Thoracic aorta (tissue), 2 donors: ENCODE results near the gene HSPA2. TPM values are rescaled to one million over a fixed set of nuclear protein-coding genes. Genes with fewer than 3 reads are reported as not detected.

Experiments
- ATAC-seq: fragments of 150-250 bp; one replicate; pipeline ENCODE4 v1.8.0; 2017; ENCODE audit warnings: low read depth; ENCODE audit not compliant: insufficient number of reproducible peaks, low FRiP score
- DNase-seq: peaks from one replicate; pipeline ENCODE4 v3.0.0-alpha.2; 2020; ENCODE audit warnings: low spot score
- H3K27ac ChIP-seq, 2 donors: fragments of 200-600 bp; sonication (generic); 1 replicate in 1 of 2; 2 replicates in 1 of 2; pipeline ENCODE4 v1.5.1; 2016; ENCODE audit warnings: mild to moderate bottlenecking in 2 of 2, moderate library complexity in 2 of 2
- H3K27me3 ChIP-seq: fragments of 200-600 bp; sonication (generic); replicated peaks from 2 replicates; pipeline ENCODE4 v1.6.0; 2016; ENCODE audit warnings: mild to moderate bottlenecking; ENCODE audit not compliant: insufficient read depth
- H3K36me3 ChIP-seq: fragments of 200-600 bp; sonication (generic); one replicate; pipeline ENCODE4 v1.5.1; 2016
- H3K4me1 ChIP-seq, 2 donors: fragments of 200-600 bp; sonication (generic); 1 replicate in 1 of 2; 2 replicates in 1 of 2; pipeline versions ENCODE4 v1.5.1 to v1.6.0; 2016; ENCODE audit warnings: low read depth in 2 of 2, mild to moderate bottlenecking in 1 of 2; ENCODE audit not compliant: control insufficient read depth in 1 of 2
- H3K4me3 ChIP-seq: fragments of 200-600 bp; sonication (generic); 2 replicates; pipeline ENCODE4 v1.5.1; 2016; ENCODE audit warnings: mild to moderate bottlenecking
- H3K9me3 ChIP-seq: fragments of 200-600 bp; sonication (generic); 2 replicates; pipeline ENCODE4 v1.5.1; 2016
- CTCF ChIP-seq: fragments of 200-600 bp; sonication (generic); IDR thresholded peaks from one replicate; pipeline ENCODE4 v1.5.1; 2019; ENCODE audit warnings: antibody characterized with exemption
- total RNA-seq, 2 donors: library from RNA; depleted of rRNA; stranded (reverse); fragments of >200 nt; gene quantifications; one replicate each; pipeline versions ENCODE4 v1.1.0 to v1.2.3, GENCODE V29; 2016

The HSPA2 gene
- total RNA-seq, 2 donors from 2014 or later = 28.5 to 33.7 TPM

GRCh38 chr14:64500088-64500487 is 40.5 kb upstream of the HSPA2 start:
- H3K27ac ChIP-seq = no peak overlapping the region
- no peaks in the 10 kb centered on the region for H3K9me3 ChIP-seq
- TF ChIP-seq CTCF = no peak
- H3K4me1 ChIP-seq = peaks cover 24 to 32% of the 10 kb centered on the region in 2 donors
- H3K36me3 ChIP-seq = peaks cover 5% of the 10 kb centered on the region
- no peaks in the 10 kb centered on the region for H3K27me3 ChIP-seq
- DNase-seq = no peak
- no peak overlapping the region for H3K4me3 ChIP-seq
- ATAC-seq = no peak

- peak overlapping the region; percentile 100 for H3K27ac ChIP-seq
- H3K36me3 ChIP-seq = no peaks in the 10 kb centered on the region
- ATAC-seq (peak; percentile 27), DNase-seq (no peak)
- peaks cover 29 to 41% of the 10 kb centered on the region in 2 donors for H3K4me1 ChIP-seq
- no peaks in the 10 kb centered on the region for H3K27me3 ChIP-seq
- peak; percentile 13 for TF ChIP-seq CTCF
- peak overlapping the region; percentile 98 for H3K4me3 ChIP-seq
- no peaks in the 10 kb centered on the region for H3K9me3 ChIP-seq
These were observed 39.0 kb upstream of the HSPA2 start for GRCh38 chr14:64501411-64502171.

- H3K36me3 ChIP-seq = no peaks in the 10 kb centered on the region
- peak overlapping the region; percentile 98 for H3K4me3 ChIP-seq
- peaks cover 36 to 50% of the 10 kb centered on the region in 2 donors for H3K4me1 ChIP-seq
- no peaks in the 10 kb centered on the region for H3K27me3 ChIP-seq
- ATAC-seq (no peak), DNase-seq (no peak)
- no peak for TF ChIP-seq CTCF
- no peaks in the 10 kb centered on the region for H3K9me3 ChIP-seq
- H3K27ac ChIP-seq = peak overlapping the region; percentile 100
These were observed 38.1 kb upstream of the HSPA2 start for GRCh38 chr14:64502456-64502855.

- DNase-seq = no peak
- no peak for ATAC-seq
These were observed 37.6 kb upstream of the HSPA2 start for GRCh38 chr14:64502887-64503433.

More at GRCh38 chr14:64502887-64503433, 37.6 kb upstream of the HSPA2 start:
- Histone ChIP-seq H3K27me3 (no peaks in the 10 kb centered on the region), H3K4me3 (peak overlapping the region; percentile 98), H3K9me3 (no peaks in the 10 kb centered on the region), H3K4me1 (peaks cover 41 to 55% of the 10 kb centered on the region in 2 donors), H3K36me3 (no peaks in the 10 kb centered on the region), H3K27ac (peak overlapping the region; percentile 100)
- TF ChIP-seq CTCF = no peak
